SJCRH30 (cell line): ENCODE results near the gene SLC1A2. TPM values are rescaled to one million over a fixed set of nuclear protein-coding genes. Genes with fewer than 3 reads are reported as not detected.

Source experiments
- DNase-seq, 2 experiments: peaks; one replicate each; pipeline ENCODE4 v3.0.0-alpha.2; 2015 to 2020
- H3K27ac ChIP-seq: fragments of 250-450 bp; sonication (Bioruptor Pico); 2 replicates; pipeline ENCODE4 v1.5.1; 2020; ENCODE audit warnings: mild to moderate bottlenecking, moderate library complexity
- H3K27me3 ChIP-seq: fragments of 250-450 bp; sonication (Bioruptor Pico); 2 replicates; pipeline ENCODE4 v1.5.1; 2020; ENCODE audit warnings: mild to moderate bottlenecking, moderate library complexity
- H3K36me3 ChIP-seq: fragments of 250-450 bp; sonication (Bioruptor Pico); 2 replicates; pipeline ENCODE4 v1.5.1; 2020; ENCODE audit warnings: mild to moderate bottlenecking, moderate library complexity
- H3K4me1 ChIP-seq: fragments of 250-450 bp; sonication (Bioruptor Pico); 2 replicates; pipeline ENCODE4 v1.5.1; 2020; ENCODE audit warnings: mild to moderate bottlenecking, moderate library complexity
- H3K4me3 ChIP-seq: fragments of 250-450 bp; sonication (Bioruptor Pico); 2 replicates; pipeline ENCODE4 v1.5.1; 2020; ENCODE audit warnings: mild to moderate bottlenecking, moderate library complexity
- H3K9me3 ChIP-seq: fragments of 250-450 bp; sonication (Bioruptor Pico); replicated peaks from 2 replicates; pipeline ENCODE4 v1.5.1; 2020; ENCODE audit warnings: mild to moderate bottlenecking, moderate library complexity
- total RNA-seq: library from RNA; depleted of rRNA; stranded (reverse); fragments of >200 nt; shearing (Covaris generic); gene quantifications from 2 replicates; pipeline ENCODE4 v1.2.3, GENCODE V29; 2014

SLC1A2 gene
- total RNA-seq, 1 experiment from 2014 or later, result not detected

GRCh38 chr11:35338921-35339320 lies 80.4 kb downstream of the SLC1A2 start:
- no peak for DNase-seq
- no peaks in the 10 kb centered on the region for H3K4me1 ChIP-seq
- no peak overlapping the region for H3K4me3 ChIP-seq
- H3K9me3 ChIP-seq, result no peaks in the 10 kb centered on the region
- no peaks in the 10 kb centered on the region for H3K27me3 ChIP-seq
- no peaks in the 10 kb centered on the region for H3K36me3 ChIP-seq
- H3K27ac ChIP-seq, result no peak overlapping the region

GRCh38 chr11:35337914-35338305 lies 81.4 kb downstream of the SLC1A2 start:
- no peaks in the 10 kb centered on the region for H3K9me3 ChIP-seq
- H3K4me1 ChIP-seq, result no peaks in the 10 kb centered on the region
- no peak for DNase-seq
- no peak overlapping the region for H3K27ac ChIP-seq
- H3K4me3 ChIP-seq, result no peak overlapping the region
- H3K36me3 ChIP-seq, result no peaks in the 10 kb centered on the region
- H3K27me3 ChIP-seq, result no peaks in the 10 kb centered on the region

DNA sequence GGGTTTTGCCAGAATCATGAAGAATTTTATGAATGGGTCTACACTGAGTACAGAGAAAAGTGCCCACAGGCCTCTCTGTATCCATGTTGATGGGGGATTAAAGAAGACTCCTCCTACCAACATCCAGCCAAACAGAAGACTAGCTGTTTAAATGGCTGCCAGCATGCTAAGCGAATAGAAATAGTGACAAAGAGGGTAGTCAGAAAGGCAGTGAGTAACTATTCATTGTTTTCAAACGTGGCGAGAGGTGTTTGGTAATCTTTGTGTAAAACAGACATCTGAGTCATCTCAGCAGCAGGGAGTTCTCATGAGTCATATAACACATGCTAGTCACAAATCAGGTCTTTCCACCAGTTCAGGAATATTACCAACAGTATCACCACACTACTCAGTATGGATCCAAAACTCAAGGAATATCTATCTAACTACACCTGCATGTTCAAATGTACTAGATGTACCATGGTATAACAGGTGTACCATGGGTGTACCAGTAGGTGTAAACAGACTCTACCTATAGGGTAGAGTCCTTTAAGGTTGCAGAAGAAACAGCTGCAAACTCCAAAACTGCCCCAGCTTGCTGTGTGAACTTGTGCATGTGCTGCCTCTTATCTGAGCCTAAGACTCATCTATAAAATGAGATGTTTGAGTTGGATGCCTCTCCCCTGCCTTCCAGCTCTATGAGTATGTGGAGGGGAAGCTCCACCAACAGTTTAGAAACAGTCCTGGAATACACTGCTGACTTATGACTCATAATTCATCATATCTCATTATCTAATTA lies 82.0 kb downstream of the SLC1A2 start:
- H3K4me1 ChIP-seq, result no peaks in the 10 kb centered on the region
- H3K4me3 ChIP-seq, result no peak overlapping the region
- no peak overlapping the region for H3K27ac ChIP-seq
- no peaks in the 10 kb centered on the region for H3K9me3 ChIP-seq
- H3K27me3 ChIP-seq, result no peaks in the 10 kb centered on the region
- DNase-seq, result peak in 1 of 2 experiments; percentile 3
- no peaks in the 10 kb centered on the region for H3K36me3 ChIP-seq

DNA sequence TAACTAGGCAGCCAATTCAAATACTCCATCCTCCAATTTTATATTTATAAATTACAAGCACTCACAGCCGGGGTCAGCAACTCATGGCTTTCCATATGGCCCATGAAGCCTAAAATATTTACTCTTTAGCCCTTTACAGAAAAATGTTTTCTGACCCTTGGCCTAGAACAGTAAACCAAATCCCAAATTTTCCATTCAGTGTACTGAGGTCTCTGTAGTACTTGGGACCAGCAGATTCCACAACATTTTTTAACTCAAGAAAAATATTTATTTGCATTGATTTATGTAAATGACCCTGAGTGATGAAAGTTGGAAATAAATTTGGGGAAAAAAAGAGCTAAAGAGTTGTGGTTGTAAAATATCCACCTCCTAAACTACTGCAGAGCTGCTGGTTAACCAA lies 82.6 kb downstream of the SLC1A2 start:
- no peak for DNase-seq
- no peaks in the 10 kb centered on the region for H3K9me3 ChIP-seq
- H3K4me1 ChIP-seq, result no peaks in the 10 kb centered on the region
- H3K27me3 ChIP-seq, result no peaks in the 10 kb centered on the region
- no peak overlapping the region for H3K4me3 ChIP-seq
- no peak overlapping the region for H3K27ac ChIP-seq
- H3K36me3 ChIP-seq, result no peaks in the 10 kb centered on the region

- H3K9me3 ChIP-seq, result no peaks in the 10 kb centered on the region
- no peak overlapping the region for H3K4me3 ChIP-seq
- no peak overlapping the region for H3K27ac ChIP-seq
- H3K36me3 ChIP-seq, result no peaks in the 10 kb centered on the region
- H3K4me1 ChIP-seq, result no peaks in the 10 kb centered on the region
- no peaks in the 10 kb centered on the region for H3K27me3 ChIP-seq
- DNase-seq, result no peak
Observed at GRCh38 chr11:35335226-35335625, 84.1 kb downstream of the SLC1A2 start.

DNA sequence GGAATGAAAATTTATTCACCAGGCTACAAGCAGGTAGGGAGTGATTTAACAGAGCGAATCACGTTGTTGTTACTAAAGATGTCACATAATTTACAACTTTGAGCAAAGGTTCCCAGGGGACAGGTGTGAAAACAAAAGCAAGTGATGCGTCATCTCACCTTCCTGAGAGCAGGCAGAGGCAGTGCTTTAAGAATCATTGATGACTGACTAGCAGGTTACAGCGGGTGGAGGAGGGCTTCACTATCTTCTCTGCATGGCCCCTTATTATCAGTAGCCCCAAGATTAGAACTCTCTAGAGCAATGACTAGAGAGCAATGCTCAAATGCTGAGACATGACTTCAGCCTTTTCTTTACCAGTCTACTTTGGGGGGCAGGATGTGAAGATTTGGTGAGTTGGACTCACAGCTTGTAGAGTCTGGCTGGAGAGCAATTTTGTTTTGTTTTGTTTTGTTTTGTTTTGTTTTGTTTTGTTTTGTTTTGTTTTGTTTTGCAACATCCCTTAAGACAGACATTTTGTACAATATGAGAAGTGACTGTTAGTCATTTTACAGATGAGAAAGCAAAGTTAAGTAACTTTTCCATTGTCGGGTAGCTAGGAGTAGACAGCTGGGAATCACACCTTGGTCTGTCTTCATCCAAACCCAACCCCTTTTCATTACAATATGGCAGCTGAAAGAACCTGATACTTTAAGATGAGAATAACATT lies 84.8 kb downstream of the SLC1A2 start:
- Histone ChIP-seq H3K27me3 (no peaks in the 10 kb centered on the region), H3K27ac (no peak overlapping the region), H3K36me3 (no peaks in the 10 kb centered on the region), H3K9me3 (no peaks in the 10 kb centered on the region), H3K4me3 (no peak overlapping the region), H3K4me1 (no peaks in the 10 kb centered on the region)
- DNase-seq, result no peak

DNA sequence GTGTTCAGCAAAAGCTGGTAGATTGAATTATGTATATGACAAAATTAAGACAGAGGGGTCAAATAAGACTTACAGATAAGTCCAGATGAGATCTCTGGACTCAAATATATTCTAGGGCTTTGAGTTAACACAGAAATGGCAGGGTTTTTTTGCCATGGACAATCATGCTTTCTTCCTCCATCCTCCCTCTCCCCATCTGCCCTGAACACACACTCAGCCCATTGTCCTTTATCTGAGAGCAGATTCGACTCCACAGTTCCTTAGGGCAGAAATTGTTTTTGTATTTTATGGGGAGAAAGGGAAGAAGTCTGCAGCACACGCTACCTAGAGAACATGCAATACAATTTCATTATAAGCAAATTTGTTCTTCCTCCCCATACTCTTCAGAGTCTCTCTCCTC lies 86.8 kb downstream of the SLC1A2 start:
- DNase-seq, result no peak
- H3K4me3 ChIP-seq, result no peak overlapping the region
- no peaks in the 10 kb centered on the region for H3K36me3 ChIP-seq
- H3K4me1 ChIP-seq, result no peaks in the 10 kb centered on the region
- H3K27me3 ChIP-seq, result no peaks in the 10 kb centered on the region
- no peaks in the 10 kb centered on the region for H3K9me3 ChIP-seq
- H3K27ac ChIP-seq, result no peak overlapping the region

- H3K27ac ChIP-seq, result no peak overlapping the region
- H3K9me3 ChIP-seq, result no peaks in the 10 kb centered on the region
- H3K27me3 ChIP-seq, result no peaks in the 10 kb centered on the region
- H3K4me1 ChIP-seq, result no peaks in the 10 kb centered on the region
- H3K4me3 ChIP-seq, result no peak overlapping the region
- DNase-seq, result no peak
- no peaks in the 10 kb centered on the region for H3K36me3 ChIP-seq
Observed at GRCh38 chr11:35330931-35331330, 88.4 kb downstream of the SLC1A2 start.

DNA sequence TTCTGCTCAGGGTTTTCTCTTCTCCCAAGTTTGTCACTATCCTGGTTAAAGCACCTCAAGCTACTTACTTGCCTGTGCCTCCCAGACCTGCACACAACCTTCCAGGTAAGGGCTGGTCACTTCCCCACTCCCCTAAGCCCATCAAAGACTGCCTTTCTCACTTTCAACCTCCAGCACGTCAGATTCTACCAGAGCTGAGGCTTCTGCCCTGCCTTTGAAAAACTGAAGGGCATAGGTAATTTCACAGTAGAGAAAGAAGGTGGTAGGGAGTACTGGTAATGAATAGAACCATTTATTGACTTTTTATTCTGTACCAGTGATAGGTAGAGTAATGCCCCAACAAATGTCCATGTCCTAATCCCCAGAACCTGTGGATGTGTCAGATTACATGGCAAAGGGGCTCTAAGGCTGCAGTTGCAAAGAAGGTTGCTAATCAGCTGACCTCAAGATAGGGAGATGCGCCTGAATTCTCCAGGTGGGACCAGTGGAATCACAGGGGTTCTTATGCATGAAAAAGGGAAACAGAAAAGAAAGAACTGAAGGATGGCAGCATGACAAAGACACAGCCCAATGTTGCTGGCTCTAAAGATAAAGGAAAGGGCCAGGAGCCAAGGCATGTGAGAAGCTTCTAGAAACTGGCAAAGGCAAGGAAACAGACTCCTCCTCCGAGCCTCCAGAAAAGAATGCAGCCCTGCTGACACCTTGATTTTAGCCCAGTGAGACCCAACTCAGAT lies 89.0 kb downstream of the SLC1A2 start:
- Histone ChIP-seq H3K9me3 (no peaks in the 10 kb centered on the region), H3K4me3 (no peak overlapping the region), H3K4me1 (no peaks in the 10 kb centered on the region), H3K36me3 (no peaks in the 10 kb centered on the region), H3K27me3 (no peaks in the 10 kb centered on the region), H3K27ac (no peak overlapping the region)
- DNase-seq, result no peak

GRCh38 chr11:35327829-35328228 lies 91.5 kb downstream of the SLC1A2 start:
- no peaks in the 10 kb centered on the region for H3K4me1 ChIP-seq
- H3K36me3 ChIP-seq, result no peaks in the 10 kb centered on the region
- H3K27me3 ChIP-seq, result no peaks in the 10 kb centered on the region
- no peak overlapping the region for H3K27ac ChIP-seq
- no peak overlapping the region for H3K4me3 ChIP-seq
- H3K9me3 ChIP-seq, result no peaks in the 10 kb centered on the region
- DNase-seq, result no peak

GRCh38 chr11:35326266-35326879 lies 93.0 kb downstream of the SLC1A2 start:
- H3K27ac ChIP-seq, result no peak overlapping the region
- H3K4me3 ChIP-seq, result no peak overlapping the region
- no peaks in the 10 kb centered on the region for H3K27me3 ChIP-seq
- H3K4me1 ChIP-seq, result peaks cover 10% of the 10 kb centered on the region
- DNase-seq, result no peak
- H3K9me3 ChIP-seq, result no peaks in the 10 kb centered on the region
- no peaks in the 10 kb centered on the region for H3K36me3 ChIP-seq

GRCh38 chr11:35324981-35325380 lies 94.4 kb downstream of the SLC1A2 start:
- no peak overlapping the region for H3K27ac ChIP-seq
- no peaks in the 10 kb centered on the region for H3K9me3 ChIP-seq
- H3K27me3 ChIP-seq, result no peaks in the 10 kb centered on the region
- no peak for DNase-seq
- no peak overlapping the region for H3K4me3 ChIP-seq
- H3K36me3 ChIP-seq, result no peaks in the 10 kb centered on the region
- H3K4me1 ChIP-seq, result peaks cover 17% of the 10 kb centered on the region

GRCh38 chr11:35324183-35324886 lies 95.0 kb downstream of the SLC1A2 start:
- peaks cover 17% of the 10 kb centered on the region for H3K4me1 ChIP-seq
- no peaks in the 10 kb centered on the region for H3K27me3 ChIP-seq
- no peaks in the 10 kb centered on the region for H3K36me3 ChIP-seq
- H3K27ac ChIP-seq, result no peak overlapping the region
- no peak overlapping the region for H3K4me3 ChIP-seq
- no peak for DNase-seq
- H3K9me3 ChIP-seq, result no peaks in the 10 kb centered on the region

DNA sequence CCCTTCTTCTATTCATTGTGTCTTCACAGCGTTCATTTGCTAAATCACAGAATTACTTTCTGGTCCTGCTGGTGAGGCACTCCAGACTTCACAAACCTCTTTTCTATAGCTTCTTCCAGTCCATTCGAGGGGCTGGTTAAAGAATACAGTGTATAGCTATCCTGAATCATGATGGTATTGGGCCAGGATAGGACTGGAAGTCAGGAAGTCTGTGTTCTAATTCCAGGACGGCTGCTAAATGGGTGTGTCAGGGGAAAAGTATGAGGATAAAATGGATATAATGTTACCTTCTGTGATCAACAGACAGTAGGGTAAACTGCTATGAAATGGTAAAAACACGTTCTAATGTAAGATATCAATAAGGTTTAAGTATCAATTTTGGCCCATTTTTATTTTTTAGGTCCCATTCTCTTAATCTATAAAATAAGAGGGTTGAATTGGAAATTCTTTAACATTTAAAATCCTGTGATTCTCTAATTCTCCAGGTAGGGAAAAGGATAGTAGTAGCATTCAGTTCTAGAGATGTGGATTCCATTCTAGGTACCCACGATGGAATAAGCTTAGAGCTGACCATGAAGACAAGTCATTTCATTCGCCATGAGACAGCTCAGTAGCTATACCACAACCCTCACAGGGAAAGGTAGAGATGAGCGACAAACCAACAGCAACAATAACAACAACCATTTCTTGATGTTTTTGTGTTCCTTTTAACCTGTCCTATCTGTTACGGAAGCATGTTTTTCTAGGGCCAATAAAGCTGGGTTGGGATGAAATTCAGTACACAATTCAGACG lies 96.1 kb downstream of the SLC1A2 start:
- Histone ChIP-seq H3K4me3 (no peak overlapping the region), H3K27me3 (no peaks in the 10 kb centered on the region), H3K4me1 (peaks cover 17% of the 10 kb centered on the region), H3K9me3 (no peaks in the 10 kb centered on the region), H3K27ac (no peak overlapping the region), H3K36me3 (no peaks in the 10 kb centered on the region)
- DNase-seq, result no peak
